Peyer's patch (tissue), 4 donors: ENCODE data around the gene ZNF429. TPM values are rescaled to one million over a fixed set of nuclear protein-coding genes. Genes with fewer than 3 reads are reported as not detected.

Experiments used
- DNase-seq, 3 donors: peaks; one replicate each; pipeline ENCODE4 v3.0.0-alpha.2; 2017 to 2019
- H3K27ac ChIP-seq, 4 donors: fragments of 200-600 bp; sonication (generic); one replicate each; pipeline ENCODE4 v1.5.1; 2016 to 2019
- H3K27me3 ChIP-seq, 2 donors: fragments of 200-600 bp; sonication (generic); one replicate each; pipeline ENCODE4 v1.5.1; 2019
- H3K36me3 ChIP-seq, 3 donors: fragments of 200-600 bp; sonication (generic); one replicate each; pipeline ENCODE4 v1.5.1; 2016 to 2019
- H3K4me1 ChIP-seq, 4 donors: fragments of 200-600 bp; sonication (generic); one replicate each; pipeline ENCODE4 v1.5.1; 2016 to 2019
- H3K4me3 ChIP-seq, 4 donors: fragments of 200-600 bp; sonication (generic); 1 replicate in 3 of 4; 2 replicates in 1 of 4; pipeline ENCODE4 v1.5.1; 2016 to 2019; ENCODE audit warnings: mild to moderate bottlenecking in 1 of 4
- H3K9me3 ChIP-seq, 4 donors: fragments of 200-600 bp; sonication (generic); one replicate each; pipeline ENCODE4 v1.5.1; 2016 to 2019; ENCODE audit warnings: mild to moderate bottlenecking in 1 of 4
- CTCF ChIP-seq, 6 experiments: fragments of 450-650 bp in 4 of 6; fragments of 200-600 bp in 2 of 6; sonication (generic) in 1 of 6; IDR thresholded peaks; one replicate each; pipeline ENCODE4 v1.5.1; 2017 to 2019; ENCODE audit warnings: antibody characterized with exemption in 6 of 6, mild to moderate bottlenecking in 3 of 6, moderate library complexity in 1 of 6
- POLR2A ChIP-seq, 2 donors: fragments of 450-650 bp; IDR thresholded peaks; one replicate each; pipeline ENCODE4 v1.5.1; 2017; ENCODE audit warnings: antibody characterized with exemption in 2 of 2, mild to moderate bottlenecking in 2 of 2, moderate library complexity in 2 of 2
- total RNA-seq, 4 donors: library from RNA; depleted of rRNA; stranded (reverse); fragments of >200 nt; gene quantifications; one replicate each; pipeline ENCODE4 v1.1.0, GENCODE V29; 2016

Gene ZNF429
- total RNA-seq, 4 donors from 2014 or later = 8.4 to 28.2 (median 20.0) TPM

GRCh38 chr19:21569494-21569865 is 64.1 kb downstream of the ZNF429 start:
- Histone ChIP-seq H3K36me3 (no peaks in the 10 kb centered on the region), H3K4me3 (peak overlapping the region in 3 of 4 donors; percentile 43 to 46 (median 45)), H3K4me1 (no peaks in the 10 kb centered on the region), H3K9me3 (peaks cover 0 to 31% (median 0%) of the 10 kb centered on the region in 4 donors), H3K27me3 (no peaks in the 10 kb centered on the region), H3K27ac (peak overlapping the region in 2 of 4 donors; percentile 52 to 55)
- peak in 2 of 3 donors; percentile 53 to 62 for DNase-seq
- TF ChIP-seq CTCF (IDR thresholded peaks at IDR 0.05) (no peak), POLR2A (IDR thresholded peaks at IDR 0.05) (no peak)

- no peak overlapping the region for H3K4me3 ChIP-seq
- no peaks in the 10 kb centered on the region for H3K36me3 ChIP-seq
- no peaks in the 10 kb centered on the region for H3K27me3 ChIP-seq
- peaks cover 0 to 31% (median 0%) of the 10 kb centered on the region in 4 donors for H3K9me3 ChIP-seq
- DNase-seq = no peak
- H3K27ac ChIP-seq = no peak overlapping the region
- TF ChIP-seq CTCF (IDR thresholded peaks at IDR 0.05) = no peak
- TF ChIP-seq POLR2A (IDR thresholded peaks at IDR 0.05) = no peak
- no peaks in the 10 kb centered on the region for H3K4me1 ChIP-seq
Observed at GRCh38 chr19:21571316-21571715, 65.9 kb downstream of the ZNF429 start.

GRCh38 chr19:21574607-21575006 is 69.2 kb downstream of the ZNF429 start:
- Histone ChIP-seq H3K4me1 (no peaks in the 10 kb centered on the region), H3K4me3 (no peak overlapping the region), H3K27me3 (no peaks in the 10 kb centered on the region), H3K9me3 (peaks cover 0 to 23% (median 0%) of the 10 kb centered on the region in 4 donors), H3K36me3 (no peaks in the 10 kb centered on the region), H3K27ac (no peak overlapping the region)
- TF ChIP-seq CTCF (IDR thresholded peaks at IDR 0.05) (no peak), POLR2A (IDR thresholded peaks at IDR 0.05) (no peak)
- no peak for DNase-seq

GRCh38 chr19:21576481-21576880 is 71.1 kb downstream of the ZNF429 start:
- no peak overlapping the region for H3K4me3 ChIP-seq
- H3K4me1 ChIP-seq = no peaks in the 10 kb centered on the region
- no peak overlapping the region for H3K27ac ChIP-seq
- DNase-seq = no peak
- H3K27me3 ChIP-seq = no peaks in the 10 kb centered on the region
- TF ChIP-seq CTCF (IDR thresholded peaks at IDR 0.05) = no peak
- no peak for TF ChIP-seq POLR2A (IDR thresholded peaks at IDR 0.05)
- no peaks in the 10 kb centered on the region for H3K36me3 ChIP-seq
- peaks cover 0 to 11% (median 0%) of the 10 kb centered on the region in 4 donors for H3K9me3 ChIP-seq

GRCh38 chr19:21580101-21580500 is 74.7 kb downstream of the ZNF429 start:
- Histone ChIP-seq H3K9me3 (peaks cover 0 to 8% (median 0%) of the 10 kb centered on the region in 4 donors), H3K27ac (no peak overlapping the region), H3K27me3 (no peaks in the 10 kb centered on the region), H3K4me1 (no peaks in the 10 kb centered on the region), H3K36me3 (no peaks in the 10 kb centered on the region), H3K4me3 (no peak overlapping the region)
- peak in 1 of 3 donors; percentile 2 for DNase-seq
- TF ChIP-seq CTCF (IDR thresholded peaks at IDR 0.05) (no peak), POLR2A (IDR thresholded peaks at IDR 0.05) (no peak)

GRCh38 chr19:21580818-21581217 is 75.4 kb downstream of the ZNF429 start:
- TF ChIP-seq CTCF (IDR thresholded peaks at IDR 0.05) (no peak), POLR2A (IDR thresholded peaks at IDR 0.05) (no peak)
- H3K27me3 ChIP-seq = no peaks in the 10 kb centered on the region
- H3K27ac ChIP-seq = no peak overlapping the region
- H3K4me1 ChIP-seq = no peaks in the 10 kb centered on the region
- DNase-seq = no peak
- peaks cover 0 to 8% (median 0%) of the 10 kb centered on the region in 4 donors for H3K9me3 ChIP-seq
- H3K4me3 ChIP-seq = no peak overlapping the region
- no peaks in the 10 kb centered on the region for H3K36me3 ChIP-seq
